OCI-LY3 (cell line): ENCODE results near the gene AURKA.

Source experiments
- CTCF ChIP-seq: fragments of 200-600, 300-600 bp; sonication (generic); IDR thresholded peaks from 2 replicates; pipeline ENCODE4 v1.5.1; 2014; ENCODE audit warnings: antibody characterized with exemption, low read length, low read depth
- EZH2phosphoT487 ChIP-seq: fragments of 200-600 bp; shearing (Covaris generic); IDR thresholded peaks from 2 replicates; pipeline ENCODE4 v1.6.1; 2018; ENCODE audit warnings: antibody characterized with exemption, mixed run types, low read depth

GRCh38 chr20:56368351-56369134 is 23.5 kb downstream of the AURKA start:
- no peak for TF ChIP-seq CTCF
- no peak for TF ChIP-seq EZH2phosphoT487
